HUES48 (cell line): Measurements from ENCODE around the gene RXRG.

Source experiments
- H3K27ac ChIP-seq: one replicate; pipeline ENCODE4 v1.7.0; 2013; ENCODE audit warnings: low read depth, low read length, inconsistent platforms
- H3K27me3 ChIP-seq: 2 replicates; pipeline ENCODE4 v1.6.1; 2013; ENCODE audit warnings: mild to moderate bottlenecking, low read length; ENCODE audit not compliant: control insufficient read depth, insufficient read depth
- H3K36me3 ChIP-seq: 2 replicates; pipeline ENCODE4 v1.6.1; 2013; ENCODE audit warnings: low read length; ENCODE audit not compliant: control insufficient read depth, insufficient read depth
- H3K4me1 ChIP-seq: 2 replicates; pipeline ENCODE4 v1.6.1; 2013; ENCODE audit warnings: mild to moderate bottlenecking, low read length; ENCODE audit not compliant: control insufficient read depth, insufficient read depth
- H3K4me3 ChIP-seq: 2 replicates; pipeline ENCODE4 v1.5.1; 2013; ENCODE audit warnings: mild to moderate bottlenecking, low read depth, low read length
- H3K9ac ChIP-seq: 2 replicates; pipeline ENCODE4 v1.6.1; 2013; ENCODE audit warnings: mild to moderate bottlenecking, low read depth, low read length, moderate library complexity
- H3K9me3 ChIP-seq: 2 replicates; pipeline ENCODE4 v1.6.1; 2013; ENCODE audit warnings: low read length; ENCODE audit not compliant: control insufficient read depth, insufficient read depth

Gene RXRG

GRCh38 chr1:165389609-165390008 is 55.3 kb downstream of the RXRG start:
- H3K36me3 ChIP-seq = no peaks in the 10 kb centered on the region
- no peaks in the 10 kb centered on the region; the same call in 1 of the 2 replicates for H3K27me3 ChIP-seq
- H3K4me1 ChIP-seq = peaks cover 3% of the 10 kb centered on the region; the same call in 1 of the 2 replicates
- H3K4me3 ChIP-seq = no peak overlapping the region
- no peak overlapping the region for H3K9ac ChIP-seq
- H3K9me3 ChIP-seq = no peaks in the 10 kb centered on the region
- H3K27ac ChIP-seq = no peak overlapping the region

- peaks cover 2% of the 10 kb centered on the region; the same call in 1 of the 2 replicates for H3K4me1 ChIP-seq
- no peaks in the 10 kb centered on the region for H3K36me3 ChIP-seq
- no peaks in the 10 kb centered on the region; the same call in 1 of the 2 replicates for H3K27me3 ChIP-seq
- no peak overlapping the region for H3K4me3 ChIP-seq
- no peak overlapping the region for H3K9ac ChIP-seq
- no peaks in the 10 kb centered on the region for H3K9me3 ChIP-seq
- H3K27ac ChIP-seq = no peak overlapping the region
These were observed 57.0 kb downstream of the RXRG start for GRCh38 chr1:165387961-165388360.

GRCh38 chr1:165387505-165387904 is 57.4 kb downstream of the RXRG start:
- Histone ChIP-seq H3K4me3 (no peak overlapping the region), H3K9ac (no peak overlapping the region), H3K27me3 (no peaks in the 10 kb centered on the region; the same call in 1 of the 2 replicates), H3K36me3 (no peaks in the 10 kb centered on the region), H3K27ac (no peak overlapping the region), H3K9me3 (no peaks in the 10 kb centered on the region), H3K4me1 (0 out of 2 replicates have a peak, but pooled peaks cover 3% of the 10 kb centered on the region)

GRCh38 chr1:165383599-165384405 is 61.1 kb downstream of the RXRG start:
- no peak overlapping the region for H3K4me3 ChIP-seq
- H3K27me3 ChIP-seq = peaks cover 11% of the 10 kb centered on the region; the same call in 1 of the 2 replicates
- no peak overlapping the region for H3K27ac ChIP-seq
- H3K36me3 ChIP-seq = no peaks in the 10 kb centered on the region
- H3K9me3 ChIP-seq = no peaks in the 10 kb centered on the region
- H3K4me1 ChIP-seq = 0 out of 2 replicates have a peak, but pooled peaks cover 3% of the 10 kb centered on the region
- H3K9ac ChIP-seq = no peak overlapping the region

- Histone ChIP-seq H3K9ac (no peak overlapping the region), H3K27me3 (peaks cover 11% of the 10 kb centered on the region; the same call in 1 of the 2 replicates), H3K4me1 (0 out of 2 replicates have a peak, but pooled peaks cover 3% of the 10 kb centered on the region), H3K9me3 (no peaks in the 10 kb centered on the region), H3K27ac (no peak overlapping the region), H3K4me3 (no peak overlapping the region), H3K36me3 (no peaks in the 10 kb centered on the region)
These were observed 61.9 kb downstream of the RXRG start for GRCh38 chr1:165383067-165383466.

- Histone ChIP-seq H3K9me3 (no peaks in the 10 kb centered on the region), H3K9ac (no peak overlapping the region), H3K27me3 (peaks cover 15% of the 10 kb centered on the region), H3K36me3 (no peaks in the 10 kb centered on the region), H3K4me3 (no peak overlapping the region), H3K27ac (no peak overlapping the region), H3K4me1 (0 out of 2 replicates have a peak, but pooled peaks cover 3% of the 10 kb centered on the region)
These were observed 63.0 kb downstream of the RXRG start for GRCh38 chr1:165381745-165382505.

GRCh38 chr1:165376811-165377311 is 68.1 kb downstream of the RXRG start:
- Histone ChIP-seq H3K27me3 (peaks cover 39% of the 10 kb centered on the region), H3K4me1 (peaks cover 8% of the 10 kb centered on the region), H3K4me3 (peak overlapping the region; percentile 71), H3K36me3 (no peaks in the 10 kb centered on the region), H3K27ac (no peak overlapping the region), H3K9ac (no peak overlapping the region), H3K9me3 (no peaks in the 10 kb centered on the region)

GRCh38 chr1:165376041-165376810 is 68.7 kb downstream of the RXRG start:
- no peaks in the 10 kb centered on the region for H3K9me3 ChIP-seq
- H3K4me3 ChIP-seq = peak overlapping the region; percentile 71
- peak overlapping the region; percentile 36 for H3K27ac ChIP-seq
- H3K27me3 ChIP-seq = peaks cover 43% of the 10 kb centered on the region
- no peaks in the 10 kb centered on the region for H3K36me3 ChIP-seq
- peaks cover 8% of the 10 kb centered on the region for H3K4me1 ChIP-seq
- peak overlapping the region; percentile 38 for H3K9ac ChIP-seq

GRCh38 chr1:165375623-165376022 is 69.3 kb downstream of the RXRG start:
- H3K9ac ChIP-seq = 0 out of 2 replicates have a peak overlapping the region, but pooled peaks have one; percentile 38
- H3K4me1 ChIP-seq = peaks cover 8% of the 10 kb centered on the region
- no peaks in the 10 kb centered on the region for H3K9me3 ChIP-seq
- H3K36me3 ChIP-seq = no peaks in the 10 kb centered on the region
- H3K27ac ChIP-seq = no peak overlapping the region
- peak overlapping the region; percentile 71 for H3K4me3 ChIP-seq
- H3K27me3 ChIP-seq = peaks cover 41% of the 10 kb centered on the region

GRCh38 chr1:165371588-165372225 is 73.2 kb downstream of the RXRG start:
- H3K9me3 ChIP-seq = no peaks in the 10 kb centered on the region
- no peak overlapping the region for H3K27ac ChIP-seq
- H3K4me3 ChIP-seq = no peak overlapping the region
- no peak overlapping the region for H3K9ac ChIP-seq
- H3K36me3 ChIP-seq = no peaks in the 10 kb centered on the region
- peaks cover 8% of the 10 kb centered on the region for H3K4me1 ChIP-seq
- peaks cover 26% of the 10 kb centered on the region for H3K27me3 ChIP-seq
